ENCODE measurements around the gene NBEA.

DNA sequence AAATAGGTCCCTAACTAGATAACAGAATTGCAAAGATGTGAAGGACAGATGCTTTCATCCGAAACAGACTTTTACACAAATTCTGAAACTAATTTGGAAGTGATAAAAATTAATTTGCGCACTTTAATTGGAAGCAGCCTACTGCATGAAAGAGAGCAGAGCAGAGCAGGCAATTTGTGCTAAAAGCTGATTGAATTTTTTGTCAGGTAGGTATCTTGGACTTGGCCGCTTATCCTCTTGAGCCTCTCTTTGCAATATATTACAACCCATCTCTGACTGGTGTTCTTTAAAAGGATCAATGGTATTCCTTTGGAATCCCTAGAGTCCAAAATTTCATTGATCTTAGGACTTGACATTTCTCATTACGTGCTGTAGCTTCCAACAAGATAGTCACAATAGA, 717.7 kb downstream of the NBEA start:
- TF ChIP-seq, protein P1, sequence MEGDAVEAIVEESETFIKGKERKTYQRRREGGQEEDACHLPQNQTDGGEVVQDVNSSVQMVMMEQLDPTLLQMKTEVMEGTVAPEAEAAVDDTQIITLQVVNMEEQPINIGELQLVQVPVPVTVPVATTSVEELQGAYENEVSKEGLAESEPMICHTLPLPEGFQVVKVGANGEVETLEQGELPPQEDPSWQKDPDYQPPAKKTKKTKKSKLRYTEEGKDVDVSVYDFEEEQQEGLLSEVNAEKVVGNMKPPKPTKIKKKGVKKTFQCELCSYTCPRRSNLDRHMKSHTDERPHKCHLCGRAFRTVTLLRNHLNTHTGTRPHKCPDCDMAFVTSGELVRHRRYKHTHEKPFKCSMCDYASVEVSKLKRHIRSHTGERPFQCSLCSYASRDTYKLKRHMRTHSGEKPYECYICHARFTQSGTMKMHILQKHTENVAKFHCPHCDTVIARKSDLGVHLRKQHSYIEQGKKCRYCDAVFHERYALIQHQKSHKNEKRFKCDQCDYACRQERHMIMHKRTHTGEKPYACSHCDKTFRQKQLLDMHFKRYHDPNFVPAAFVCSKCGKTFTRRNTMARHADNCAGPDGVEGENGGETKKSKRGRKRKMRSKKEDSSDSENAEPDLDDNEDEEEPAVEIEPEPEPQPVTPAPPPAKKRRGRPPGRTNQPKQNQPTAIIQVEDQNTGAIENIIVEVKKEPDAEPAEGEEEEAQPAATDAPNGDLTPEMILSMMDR (IDR thresholded peaks at IDR 0.05): no peak
- no peak for TF ChIP-seq POLR2A (IDR thresholded peaks at IDR 0.05)

Measured in heart left ventricle (tissue), 13 donors.